ENCODE measurements around the gene ABLIM1.

The ABLIM1 gene

DNA sequence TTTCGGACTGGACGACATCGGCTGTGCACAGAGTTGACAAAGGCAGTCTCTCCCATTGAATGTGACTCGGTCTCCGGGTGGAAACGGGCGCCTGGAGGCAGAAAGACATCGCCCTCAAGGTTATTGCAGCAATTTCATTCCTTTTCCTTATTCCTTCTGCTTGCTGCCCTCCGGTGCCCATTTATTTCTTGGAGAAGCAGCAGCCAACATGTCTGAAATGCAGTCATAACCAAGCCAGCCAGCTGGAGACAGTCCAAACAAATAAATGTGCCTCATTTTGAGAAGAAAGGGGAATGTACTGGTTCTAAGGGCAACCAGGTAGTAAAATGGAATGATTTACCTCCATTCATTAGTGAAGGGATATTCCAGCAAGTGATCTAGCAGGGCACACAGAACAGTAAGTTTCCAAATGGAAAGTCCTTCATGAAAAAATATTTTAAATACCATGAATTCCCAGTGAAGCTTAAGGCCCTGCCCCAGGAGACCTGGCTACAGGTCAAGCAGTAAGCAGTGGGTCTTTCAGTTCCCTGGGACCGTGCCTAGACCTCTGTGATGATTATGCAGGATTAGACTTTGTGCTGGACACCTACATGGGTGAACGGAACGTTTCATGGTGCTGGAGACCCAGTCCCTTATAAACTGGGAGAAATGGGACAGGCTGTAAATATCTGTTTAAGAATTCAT is 86.6 kb downstream of the ABLIM1 start:
- H3K27ac ChIP-seq, result no peak overlapping the region
- no peak for TF ChIP-seq ZFX (IDR thresholded peaks at IDR 0.05; ENCODE audit: borderline replicate concordance)
- TF ChIP-seq, protein P1, sequence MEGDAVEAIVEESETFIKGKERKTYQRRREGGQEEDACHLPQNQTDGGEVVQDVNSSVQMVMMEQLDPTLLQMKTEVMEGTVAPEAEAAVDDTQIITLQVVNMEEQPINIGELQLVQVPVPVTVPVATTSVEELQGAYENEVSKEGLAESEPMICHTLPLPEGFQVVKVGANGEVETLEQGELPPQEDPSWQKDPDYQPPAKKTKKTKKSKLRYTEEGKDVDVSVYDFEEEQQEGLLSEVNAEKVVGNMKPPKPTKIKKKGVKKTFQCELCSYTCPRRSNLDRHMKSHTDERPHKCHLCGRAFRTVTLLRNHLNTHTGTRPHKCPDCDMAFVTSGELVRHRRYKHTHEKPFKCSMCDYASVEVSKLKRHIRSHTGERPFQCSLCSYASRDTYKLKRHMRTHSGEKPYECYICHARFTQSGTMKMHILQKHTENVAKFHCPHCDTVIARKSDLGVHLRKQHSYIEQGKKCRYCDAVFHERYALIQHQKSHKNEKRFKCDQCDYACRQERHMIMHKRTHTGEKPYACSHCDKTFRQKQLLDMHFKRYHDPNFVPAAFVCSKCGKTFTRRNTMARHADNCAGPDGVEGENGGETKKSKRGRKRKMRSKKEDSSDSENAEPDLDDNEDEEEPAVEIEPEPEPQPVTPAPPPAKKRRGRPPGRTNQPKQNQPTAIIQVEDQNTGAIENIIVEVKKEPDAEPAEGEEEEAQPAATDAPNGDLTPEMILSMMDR (IDR thresholded peaks at IDR 0.05), result no peak

DNA sequence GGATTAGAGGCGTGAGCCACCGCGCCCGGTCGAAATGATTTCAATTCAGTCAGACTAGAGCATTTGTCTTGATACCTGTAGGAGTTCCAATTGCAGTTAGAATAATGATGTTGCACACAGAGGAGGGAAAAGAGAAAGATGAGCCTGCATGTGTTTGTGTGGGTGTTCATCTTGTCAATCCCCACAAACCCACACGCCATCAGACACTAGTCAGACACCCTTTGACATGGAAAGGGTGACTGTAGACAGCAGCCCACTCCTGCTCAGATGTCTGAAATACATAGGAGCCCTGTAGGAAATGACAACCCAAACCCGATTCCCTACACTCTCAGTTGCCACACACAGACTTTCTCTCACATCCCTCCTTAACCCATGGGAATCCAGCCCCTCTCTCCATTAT is 92.0 kb downstream of the ABLIM1 start:
- TF ChIP-seq ZFX (IDR thresholded peaks at IDR 0.05; ENCODE audit: borderline replicate concordance), result no peak
- TF ChIP-seq, protein P1 (IDR thresholded peaks at IDR 0.05), result no peak
- H3K27ac ChIP-seq, result no peak overlapping the region

DNA sequence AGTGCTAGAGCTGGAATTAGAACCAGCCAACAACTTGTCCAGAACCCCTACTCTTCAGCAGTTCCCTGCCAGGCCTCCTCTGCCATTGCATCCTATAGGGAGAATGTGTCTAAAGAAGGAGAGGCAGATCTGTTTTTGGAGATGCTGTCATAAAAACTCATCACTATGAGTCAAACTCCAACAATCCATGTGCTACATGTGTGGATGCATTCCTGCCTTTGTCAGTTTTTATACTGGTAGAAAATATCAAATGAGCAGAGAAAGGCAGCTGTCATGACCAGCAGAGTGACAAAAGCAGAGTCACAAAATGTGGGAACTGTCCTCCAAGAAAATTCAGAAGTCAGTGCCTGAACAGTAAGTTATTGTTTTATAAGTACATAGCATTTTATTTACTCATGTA is 93.0 kb downstream of the ABLIM1 start:
- no peak for TF ChIP-seq ZFX (IDR thresholded peaks at IDR 0.05; ENCODE audit: borderline replicate concordance)
- TF ChIP-seq, protein P1 (IDR thresholded peaks at IDR 0.05), result no peak
- no peak overlapping the region for H3K27ac ChIP-seq

DNA sequence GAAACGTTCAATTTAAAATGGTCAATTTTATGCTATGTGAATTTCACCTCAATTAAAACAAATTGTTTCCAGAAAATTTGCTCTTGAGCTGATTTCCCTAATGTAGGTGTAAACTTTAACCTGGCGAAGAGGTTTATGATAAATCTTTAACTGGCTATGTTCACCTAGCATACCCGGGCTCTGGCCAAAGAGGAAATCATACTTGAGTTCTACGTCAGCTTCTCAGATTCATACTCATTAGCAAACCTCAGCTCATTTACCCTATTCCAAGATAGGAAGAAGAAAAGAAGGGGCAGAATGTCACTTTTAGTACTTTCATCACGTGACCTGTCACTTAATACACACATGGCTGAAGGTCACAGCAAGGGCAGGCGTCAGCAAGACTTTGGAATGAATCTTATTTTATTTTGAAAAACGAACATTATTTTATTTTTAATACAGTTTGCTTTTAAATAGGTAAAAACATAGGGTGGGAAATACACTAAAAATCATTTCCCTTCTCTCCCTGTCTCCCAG is 97.0 kb downstream of the ABLIM1 start:
- no peak for TF ChIP-seq ZFX (IDR thresholded peaks at IDR 0.05; ENCODE audit: borderline replicate concordance)
- TF ChIP-seq, protein P1 (IDR thresholded peaks at IDR 0.05), result no peak
- no peak overlapping the region for H3K27ac ChIP-seq

DNA sequence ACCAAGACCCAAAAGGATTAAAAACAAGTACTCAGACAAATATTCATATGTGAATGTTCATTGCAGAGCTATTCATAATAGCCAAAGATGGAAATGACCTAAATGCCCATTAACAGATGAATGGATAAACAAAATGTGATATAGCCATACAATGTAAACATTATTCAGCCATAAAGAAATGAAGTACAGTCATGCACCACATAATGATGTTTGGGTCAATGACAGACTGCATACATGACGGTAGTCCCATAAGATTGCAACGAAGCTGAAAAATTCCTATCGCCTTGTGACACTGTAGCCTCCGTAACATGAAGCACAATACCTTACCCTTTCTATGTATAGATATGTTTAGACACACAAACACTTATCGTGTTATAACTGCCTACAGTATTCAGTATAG is 97.9 kb downstream of the ABLIM1 start:
- TF ChIP-seq, protein P1 (IDR thresholded peaks at IDR 0.05), result no peak
- TF ChIP-seq ZFX (IDR thresholded peaks at IDR 0.05; ENCODE audit: borderline replicate concordance), result no peak

DNA sequence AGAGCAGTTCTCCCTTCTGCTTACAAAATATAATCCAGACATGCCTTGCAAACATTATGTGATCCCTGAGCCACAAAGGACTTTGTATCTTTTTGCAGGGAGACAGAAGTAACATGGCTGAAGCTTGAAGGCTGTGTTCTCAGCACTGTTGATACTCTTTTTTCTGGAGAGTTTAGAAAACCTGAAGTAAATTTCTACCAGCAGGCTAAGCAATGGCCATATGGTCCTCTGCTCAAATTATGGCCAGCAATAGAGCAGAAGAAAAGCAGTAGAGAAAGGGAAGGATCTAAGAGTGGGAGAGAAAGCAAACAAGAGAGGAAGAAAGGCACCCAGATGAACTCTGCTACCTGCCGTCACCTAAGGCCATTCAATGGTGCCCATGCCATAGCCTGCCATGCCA is 98.4 kb downstream of the ABLIM1 start:
- TF ChIP-seq ZFX (IDR thresholded peaks at IDR 0.05; ENCODE audit: borderline replicate concordance), result no peak
- TF ChIP-seq, protein P1 (IDR thresholded peaks at IDR 0.05), result no peak
- H3K27ac ChIP-seq, result no peak overlapping the region

More for the DNA sequence above, 97.9 kb downstream of the ABLIM1 start:
- H3K27ac ChIP-seq, result no peak overlapping the region

DNA sequence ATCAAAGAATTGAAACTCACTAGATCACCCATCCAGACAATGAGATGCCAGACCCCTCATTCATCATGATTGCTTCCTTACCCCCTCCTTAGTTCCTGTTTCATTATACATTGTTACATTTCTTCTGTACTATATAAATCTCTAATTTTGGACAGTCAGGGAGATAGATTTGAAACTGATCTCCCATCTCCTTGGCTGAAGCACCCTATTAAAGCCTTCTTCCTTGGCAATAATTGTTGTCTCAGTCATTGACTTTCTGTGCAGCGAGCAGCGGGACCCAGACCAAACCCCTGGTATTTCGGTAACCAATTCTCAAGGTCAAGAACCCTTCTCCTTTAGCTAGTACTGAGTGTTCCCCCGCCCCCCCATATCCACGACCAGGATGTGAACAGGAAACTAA is 100.2 kb downstream of the ABLIM1 start:
- H3K27ac ChIP-seq, result no peak overlapping the region
- TF ChIP-seq, protein P1 (IDR thresholded peaks at IDR 0.05), result no peak
- no peak for TF ChIP-seq ZFX (IDR thresholded peaks at IDR 0.05; ENCODE audit: borderline replicate concordance)

Measured in 22Rv1 (cell line).